Small intestine (tissue), 7 donors: ENCODE measurements around the gene LRRC3C. TPM values are rescaled to one million over a fixed set of nuclear protein-coding genes. Genes with fewer than 3 reads are reported as not detected.
"Not testable (repeated sequence)": the region's sequence is repeated elsewhere in the genome, so short reads cannot be mapped to it uniquely, and the experiment has no call there.

Source experiments
- DNase-seq, 2 donors: peaks; one replicate each; pipeline versions ENCODE4 v3.0.0 to v3.0.0-alpha.2; 2013
- FAIRE-seq: peaks from 2 replicates; lab custom pipeline; 2012; peaks lifted over from hg19 to GRCh38; lab: Jason Lieb, UNC
- H3K27ac ChIP-seq, 3 donors: one replicate each; pipeline ENCODE4 v1.5.1; 2013; ENCODE audit warnings: low read length in 2 of 3, mild to moderate bottlenecking in 2 of 3, control low read depth in 1 of 3, inconsistent platforms in 1 of 3, low read depth in 1 of 3, moderate library complexity in 1 of 3
- H3K27me3 ChIP-seq, 3 donors: one replicate each; pipeline ENCODE4 v1.6.1; 2013; ENCODE audit warnings: low read length in 3 of 3, inconsistent platforms in 1 of 3; ENCODE audit not compliant: control insufficient read depth in 3 of 3, insufficient read depth in 3 of 3
- H3K36me3 ChIP-seq, 3 donors: one replicate each; pipeline ENCODE4 v1.6.1; 2013; ENCODE audit warnings: low read length in 3 of 3, inconsistent platforms in 1 of 3, low read depth in 1 of 3, mild to moderate bottlenecking in 1 of 3, moderate library complexity in 1 of 3; ENCODE audit not compliant: control insufficient read depth in 3 of 3, insufficient read depth in 2 of 3
- H3K4me1 ChIP-seq, 3 donors: one replicate each; pipeline ENCODE4 v1.6.1; 2013; ENCODE audit warnings: low read length in 2 of 3, inconsistent platforms in 1 of 3, low read depth in 1 of 3, mild to moderate bottlenecking in 1 of 3, moderate library complexity in 1 of 3; ENCODE audit not compliant: control insufficient read depth in 3 of 3, insufficient read depth in 2 of 3
- H3K4me3 ChIP-seq, 3 donors: one replicate each; pipeline ENCODE4 v1.5.1; 2013; ENCODE audit warnings: low read length in 3 of 3, control low read depth in 1 of 3, inconsistent platforms in 1 of 3, low read depth in 1 of 3, mild to moderate bottlenecking in 1 of 3, moderate library complexity in 1 of 3
- H3K9me3 ChIP-seq, 2 donors: one replicate each; pipeline ENCODE4 v1.6.1; 2013; ENCODE audit warnings: low read depth in 1 of 2, low read length in 1 of 2; ENCODE audit not compliant: control insufficient read depth in 2 of 2, insufficient read depth in 1 of 2
- WGBS, 3 donors: extraction: QIAGEN DNeasy Blood & Tissue Kit; methylation state at CpG; one replicate each; pipeline ENCODE4 v1.1.7; 2013; 5-methylcytosine and 5-hydroxymethylcytosine counted together
- polyA plus RNA-seq, 4 donors: library from polyadenylated mRNA; stranded (reverse) in 3 of 4; unstranded in 1 of 4; fragments of 200-250 nt in 3 of 4; fragments of 120-200 nt in 1 of 4; gene quantifications; one replicate each; pipeline versions ENCODE4 v1.2.1 to v1.2.3, GENCODE V29; 2013
- donor health status: healthy with polysubstance abuse.
- donor health status: control.
- donor health status: control.
- donor health status: Bipolar disorder and iron deficiency.
- donor health status: healthy.

Gene LRRC3C
- polyA plus RNA-seq, 4 donors = 0.10 TPM; not detected in 3

DNA sequence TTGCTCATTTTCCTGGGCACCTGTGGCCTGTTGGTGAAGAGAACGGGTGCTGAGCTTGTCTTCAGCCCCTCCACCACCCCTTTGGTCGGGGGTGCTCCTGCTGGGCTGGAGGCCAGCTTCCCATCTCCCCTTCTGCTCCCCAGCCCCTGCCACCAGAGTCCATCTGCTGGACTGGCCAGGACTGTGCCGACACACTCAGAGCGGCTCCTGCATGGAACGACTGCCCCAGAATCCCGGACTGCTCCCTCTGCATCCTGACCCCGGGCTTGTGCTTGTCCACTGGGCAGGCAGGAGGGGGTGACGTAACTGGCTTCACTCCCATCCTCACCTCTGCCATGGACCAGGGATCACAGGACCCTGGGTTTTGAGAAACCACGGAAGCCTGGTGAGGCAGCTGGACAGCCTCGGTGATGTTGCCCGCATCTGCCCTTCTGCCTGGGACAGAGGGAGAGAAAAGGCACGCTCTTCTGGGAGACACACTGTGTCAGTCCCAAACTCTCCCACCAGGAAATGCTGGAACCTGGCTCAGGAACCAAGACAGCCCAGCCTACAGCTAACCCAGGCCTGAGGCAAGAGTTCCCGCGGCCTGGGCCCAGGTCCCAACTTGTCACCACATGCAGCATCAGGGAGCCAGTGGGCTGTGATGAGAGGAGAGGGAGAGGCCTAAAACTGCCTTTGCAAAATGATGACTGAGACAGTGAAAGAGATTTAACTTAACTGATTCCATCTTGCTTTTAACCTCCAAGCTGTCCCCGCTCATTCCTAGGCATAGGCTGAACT lies 19.2 kb downstream of the LRRC3C start:
- no peak for FAIRE-seq
- Histone ChIP-seq H3K4me1 (peaks cover 0 to 4% (median 0%) of the 10 kb centered on the region in 3 donors), H3K27me3 (no peaks in the 10 kb centered on the region), H3K36me3 (no peaks in the 10 kb centered on the region), H3K27ac (no peak overlapping the region), H3K9me3 (no peaks in the 10 kb centered on the region), H3K4me3 (no peak overlapping the region)
- no peak for DNase-seq
- WGBS, 3 donors = 84 to 87% (median 85%) methylated on average over 15 of the region's 15 CpGs

DNA sequence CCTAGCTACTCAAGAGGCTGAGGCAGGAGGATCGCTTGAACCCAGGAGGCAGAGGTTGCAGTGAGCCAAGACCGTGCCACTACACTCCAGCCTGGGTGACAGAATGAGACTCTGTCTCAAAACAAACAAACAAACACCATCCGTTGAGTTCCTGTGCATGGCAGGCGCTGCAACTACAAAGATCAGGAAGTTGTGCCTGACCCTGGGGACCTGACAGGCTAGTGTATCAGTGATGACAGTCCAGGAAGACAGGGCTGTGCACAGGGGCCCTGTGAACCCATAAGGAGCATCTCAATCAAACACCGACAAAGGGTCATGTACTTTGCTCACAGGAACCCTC lies 20.9 kb downstream of the LRRC3C start:
- WGBS, 3 donors = 75 to 89% (median 78%) methylated on average over 5 of the region's 5 CpGs
- not testable (repeated sequence) for H3K27ac ChIP-seq, H3K36me3 ChIP-seq, FAIRE-seq, H3K9me3 ChIP-seq, H3K4me3 ChIP-seq, H3K4me1 ChIP-seq, DNase-seq, H3K27me3 ChIP-seq

GRCh38 chr17:39949028-39949427 lies 21.5 kb downstream of the LRRC3C start:
- H3K27ac ChIP-seq = no peak overlapping the region
- no peaks in the 10 kb centered on the region for H3K27me3 ChIP-seq
- H3K9me3 ChIP-seq = no peaks in the 10 kb centered on the region
- no peak overlapping the region for H3K4me3 ChIP-seq
- no peak for FAIRE-seq
- no peaks in the 10 kb centered on the region for H3K36me3 ChIP-seq
- H3K4me1 ChIP-seq = peaks cover 0 to 12% (median 0%) of the 10 kb centered on the region in 3 donors
- 69 to 70% (median 70%) methylated on average over 2 of the region's 2 CpGs for WGBS, 3 donors
- DNase-seq = no peak

GRCh38 chr17:39950871-39951348 lies 23.4 kb downstream of the LRRC3C start:
- peaks cover 0 to 12% (median 0%) of the 10 kb centered on the region in 3 donors for H3K4me1 ChIP-seq
- FAIRE-seq = no peak
- WGBS, 3 donors = 39 to 55% (median 49%) methylated on average over 5 of the region's 5 CpGs
- H3K9me3 ChIP-seq = no peaks in the 10 kb centered on the region
- no peak overlapping the region for H3K4me3 ChIP-seq
- DNase-seq = no peak
- H3K27ac ChIP-seq = no peak overlapping the region
- H3K36me3 ChIP-seq = no peaks in the 10 kb centered on the region
- no peaks in the 10 kb centered on the region for H3K27me3 ChIP-seq

DNA sequence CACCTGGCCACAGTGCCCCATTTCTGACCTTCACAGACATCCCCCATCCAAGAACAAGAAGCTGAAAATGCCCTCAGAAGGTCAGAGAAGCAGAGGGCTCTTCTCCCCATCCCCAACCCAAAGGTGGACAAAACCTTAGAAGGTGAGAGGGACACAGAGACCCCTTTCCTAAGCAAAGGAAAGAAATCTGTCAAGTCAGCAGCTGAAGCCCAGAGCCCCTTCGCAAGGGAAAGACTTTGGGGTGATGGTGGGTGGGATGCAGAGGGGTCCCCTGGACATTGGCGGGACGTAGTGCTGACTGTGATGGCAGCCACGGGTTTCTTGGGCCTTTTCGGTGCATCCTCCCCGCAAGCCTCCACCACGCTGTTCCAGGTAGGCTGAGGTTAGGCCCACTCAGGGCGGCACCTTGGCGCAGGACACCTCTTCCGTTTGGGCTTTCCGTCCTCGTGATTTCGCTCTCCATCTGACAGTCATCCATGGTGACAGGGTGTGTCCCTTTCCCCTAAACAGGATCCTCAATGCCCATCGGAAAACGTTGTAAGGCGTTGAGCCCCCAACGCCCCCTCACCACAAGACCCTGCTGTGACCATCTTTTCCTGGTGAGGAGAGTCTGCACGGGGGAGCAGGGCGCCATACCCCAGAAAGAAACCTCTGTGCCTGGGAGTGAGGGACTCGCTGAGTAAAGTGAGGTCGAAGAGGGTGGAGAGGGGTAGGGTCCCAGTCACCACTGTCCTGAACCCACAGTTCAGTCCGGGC lies 24.6 kb downstream of the LRRC3C start:
- DNase-seq = no peak
- peak overlapping the region in 1 of 3 donors; percentile 16 for H3K27ac ChIP-seq

GRCh38 chr17:39952680-39953470 lies 25.3 kb downstream of the LRRC3C start:
- FAIRE-seq (no peak), DNase-seq (peak; percentile 95 to 97)
- no peaks in the 10 kb centered on the region for H3K9me3 ChIP-seq
- peak overlapping the region in 2 of 3 donors; percentile 22 to 25 for H3K27ac ChIP-seq
- no peaks in the 10 kb centered on the region for H3K36me3 ChIP-seq
- WGBS, 3 donors = 0 to 1% (median 1%) methylated on average over 26 to 55 of the region's 55 CpGs
- H3K4me3 ChIP-seq = peak overlapping the region in 2 of 3 donors; percentile 26 to 54
- H3K4me1 ChIP-seq = peaks cover 0 to 12% (median 0%) of the 10 kb centered on the region in 3 donors
- H3K27me3 ChIP-seq = no peaks in the 10 kb centered on the region

More for the DNA sequence above, 24.6 kb downstream of the LRRC3C start:
- Histone ChIP-seq H3K9me3 (no peaks in the 10 kb centered on the region), H3K27me3 (no peaks in the 10 kb centered on the region), H3K36me3 (no peaks in the 10 kb centered on the region), H3K4me3 (peak overlapping the region in 2 of 3 donors; percentile 21 to 54), H3K4me1 (peaks cover 0 to 12% (median 0%) of the 10 kb centered on the region in 3 donors)
- FAIRE-seq = no peak
- WGBS, 3 donors = 41 to 61% (median 52%) methylated on average over 22 of the region's 22 CpGs

GRCh38 chr17:39953471-39953888 lies 25.9 kb downstream of the LRRC3C start:
- DNase-seq (no peak), FAIRE-seq (no peak)
- H3K4me1 ChIP-seq = peaks cover 0 to 12% (median 0%) of the 10 kb centered on the region in 3 donors
- 44 to 50% (median 48%) methylated on average over 9 of the region's 9 CpGs for WGBS, 3 donors
- peak overlapping the region in 2 of 3 donors; percentile 22 to 25 for H3K27ac ChIP-seq
- no peaks in the 10 kb centered on the region for H3K27me3 ChIP-seq
- H3K4me3 ChIP-seq = peak overlapping the region in 2 of 3 donors; percentile 26 to 40
- no peaks in the 10 kb centered on the region for H3K36me3 ChIP-seq
- H3K9me3 ChIP-seq = no peaks in the 10 kb centered on the region

DNA sequence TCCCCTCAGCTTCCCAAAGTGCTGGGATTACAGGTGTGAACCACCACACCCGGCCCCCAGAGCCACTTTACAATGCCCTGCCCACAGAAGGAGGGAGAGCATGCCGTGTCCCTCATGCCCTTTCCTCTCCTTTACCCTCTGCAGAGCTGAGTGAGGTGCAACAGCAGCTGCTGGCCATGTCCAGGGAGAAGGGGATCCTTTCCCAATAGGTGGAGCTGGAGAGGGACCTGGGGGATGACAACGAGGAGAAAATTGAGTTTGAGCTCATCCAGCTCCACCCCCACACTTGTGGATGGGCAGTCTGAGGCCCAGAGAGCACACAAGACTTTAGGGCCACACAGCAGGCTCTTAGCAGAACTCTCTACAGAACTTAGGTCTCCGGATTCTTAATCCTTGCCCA lies 27.3 kb downstream of the LRRC3C start:
- no peak for FAIRE-seq
- H3K27me3 ChIP-seq = no peaks in the 10 kb centered on the region
- no peaks in the 10 kb centered on the region for H3K36me3 ChIP-seq
- no peak for DNase-seq
- 43 to 61% (median 50%) methylated on average over 4 of the region's 4 CpGs for WGBS, 3 donors
- H3K27ac ChIP-seq = no peak overlapping the region
- no peaks in the 10 kb centered on the region for H3K9me3 ChIP-seq
- peaks cover 0 to 11% (median 0%) of the 10 kb centered on the region in 3 donors for H3K4me1 ChIP-seq
- no peak overlapping the region for H3K4me3 ChIP-seq
